Testis (tissue), 2 donors: Measurements from ENCODE around the gene MACROD2.

Experiments used
- CTCF ChIP-seq, 3 experiments: fragments of 450-650 bp in 2 of 3; fragments of 200-600 bp in 1 of 3; sonication (generic) in 1 of 3; IDR thresholded peaks; one replicate each; pipeline ENCODE4 v1.5.1; 2016 to 2019; ENCODE audit warnings: antibody characterized with exemption in 3 of 3, mild to moderate bottlenecking in 2 of 3, moderate library complexity in 1 of 3
- POLR2A ChIP-seq: fragments of 450-650 bp; IDR thresholded peaks from one replicate; pipeline ENCODE4 v1.6.1; 2017; ENCODE audit warnings: antibody characterized with exemption, mild to moderate bottlenecking, moderate library complexity

- TF ChIP-seq CTCF (IDR thresholded peaks at IDR 0.05): no peak
- TF ChIP-seq POLR2A: no peak
Measured at GRCh38 chr20:15065794-15066193, 1070.5 kb downstream of the MACROD2 start.
